Neural progenitor cell (in vitro differentiated cells): ENCODE data around the gene KIF18B.

Experiments
- EZH2 ChIP-seq: fragments of 200-600 bp; sonication (generic); IDR thresholded peaks from 2 replicates; pipeline ENCODE4 v1.6.1; 2017; ENCODE audit warnings: antibody characterized with exemption, mild to moderate bottlenecking, moderate library complexity
- EZH2phosphoT487 ChIP-seq: fragments of 200-600 bp; sonication (generic); IDR thresholded peaks from 2 replicates; pipeline ENCODE4 v1.6.1; 2017; ENCODE audit warnings: antibody characterized with exemption
- TF ChIP-seq, protein P1 (sequence below): fragments of 200-600 bp; sonication (generic); IDR thresholded peaks from 2 replicates; pipeline ENCODE4 v1.5.1; 2017; ENCODE audit warnings: antibody characterized with exemption, mild to moderate bottlenecking

DNA sequence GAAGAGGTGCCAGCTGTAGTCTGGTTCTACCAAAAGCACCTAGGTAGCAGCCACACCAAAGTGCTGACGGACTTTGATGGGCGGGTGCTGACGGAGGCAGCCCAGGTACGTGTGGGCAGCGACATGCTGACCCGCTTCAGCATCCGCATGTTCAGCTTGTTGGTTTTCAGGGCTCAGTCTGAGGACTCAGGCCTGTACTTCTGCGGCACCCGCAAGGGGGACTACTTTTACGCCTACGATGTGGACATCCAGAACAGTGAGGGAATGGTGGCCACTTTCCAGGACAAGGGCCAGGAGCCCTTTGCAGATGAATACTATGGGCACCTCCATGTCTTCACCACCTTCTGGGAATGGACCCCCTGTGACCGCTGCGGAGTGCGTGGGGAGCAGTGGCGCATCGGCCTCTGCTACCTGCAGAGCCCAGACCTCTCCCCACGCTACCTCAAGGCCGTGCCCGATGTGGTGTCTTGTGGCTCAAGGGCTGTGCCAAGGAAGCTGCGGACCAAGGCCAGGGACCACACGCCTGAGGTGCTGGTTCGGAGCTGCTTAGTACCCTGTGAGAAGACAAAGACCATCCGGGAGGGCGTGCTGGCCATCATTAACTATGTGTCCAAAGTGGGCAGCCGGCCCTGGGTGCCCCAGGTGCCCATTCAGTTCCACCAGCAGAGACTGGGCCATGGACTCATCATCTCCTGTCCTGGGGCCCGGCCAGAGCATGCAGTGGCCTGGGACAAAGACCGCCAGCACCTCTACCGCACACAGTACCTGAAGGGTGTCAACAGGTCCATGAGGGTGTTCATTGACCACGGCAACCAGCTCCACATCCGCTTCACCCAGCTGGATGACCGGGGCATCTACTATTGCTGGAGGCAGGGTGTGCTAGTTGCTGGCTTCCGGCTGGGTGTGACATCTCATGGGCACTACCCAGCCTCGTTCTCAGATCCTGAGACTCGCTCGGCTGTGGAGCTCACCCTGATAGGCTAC lies 43.3 kb downstream of the KIF18B start:
- TF ChIP-seq, protein P1, sequence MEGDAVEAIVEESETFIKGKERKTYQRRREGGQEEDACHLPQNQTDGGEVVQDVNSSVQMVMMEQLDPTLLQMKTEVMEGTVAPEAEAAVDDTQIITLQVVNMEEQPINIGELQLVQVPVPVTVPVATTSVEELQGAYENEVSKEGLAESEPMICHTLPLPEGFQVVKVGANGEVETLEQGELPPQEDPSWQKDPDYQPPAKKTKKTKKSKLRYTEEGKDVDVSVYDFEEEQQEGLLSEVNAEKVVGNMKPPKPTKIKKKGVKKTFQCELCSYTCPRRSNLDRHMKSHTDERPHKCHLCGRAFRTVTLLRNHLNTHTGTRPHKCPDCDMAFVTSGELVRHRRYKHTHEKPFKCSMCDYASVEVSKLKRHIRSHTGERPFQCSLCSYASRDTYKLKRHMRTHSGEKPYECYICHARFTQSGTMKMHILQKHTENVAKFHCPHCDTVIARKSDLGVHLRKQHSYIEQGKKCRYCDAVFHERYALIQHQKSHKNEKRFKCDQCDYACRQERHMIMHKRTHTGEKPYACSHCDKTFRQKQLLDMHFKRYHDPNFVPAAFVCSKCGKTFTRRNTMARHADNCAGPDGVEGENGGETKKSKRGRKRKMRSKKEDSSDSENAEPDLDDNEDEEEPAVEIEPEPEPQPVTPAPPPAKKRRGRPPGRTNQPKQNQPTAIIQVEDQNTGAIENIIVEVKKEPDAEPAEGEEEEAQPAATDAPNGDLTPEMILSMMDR: no peak
- TF ChIP-seq EZH2 (no peak), EZH2phosphoT487 (no peak)
